ENCODE results near the gene PPM1F. TPM values are rescaled to one million over a fixed set of nuclear protein-coding genes. Genes with fewer than 3 reads are reported as not detected.

PPM1F gene
- total RNA-seq, 2 donors from 2014 or later, result 33.1 TPM

DNA sequence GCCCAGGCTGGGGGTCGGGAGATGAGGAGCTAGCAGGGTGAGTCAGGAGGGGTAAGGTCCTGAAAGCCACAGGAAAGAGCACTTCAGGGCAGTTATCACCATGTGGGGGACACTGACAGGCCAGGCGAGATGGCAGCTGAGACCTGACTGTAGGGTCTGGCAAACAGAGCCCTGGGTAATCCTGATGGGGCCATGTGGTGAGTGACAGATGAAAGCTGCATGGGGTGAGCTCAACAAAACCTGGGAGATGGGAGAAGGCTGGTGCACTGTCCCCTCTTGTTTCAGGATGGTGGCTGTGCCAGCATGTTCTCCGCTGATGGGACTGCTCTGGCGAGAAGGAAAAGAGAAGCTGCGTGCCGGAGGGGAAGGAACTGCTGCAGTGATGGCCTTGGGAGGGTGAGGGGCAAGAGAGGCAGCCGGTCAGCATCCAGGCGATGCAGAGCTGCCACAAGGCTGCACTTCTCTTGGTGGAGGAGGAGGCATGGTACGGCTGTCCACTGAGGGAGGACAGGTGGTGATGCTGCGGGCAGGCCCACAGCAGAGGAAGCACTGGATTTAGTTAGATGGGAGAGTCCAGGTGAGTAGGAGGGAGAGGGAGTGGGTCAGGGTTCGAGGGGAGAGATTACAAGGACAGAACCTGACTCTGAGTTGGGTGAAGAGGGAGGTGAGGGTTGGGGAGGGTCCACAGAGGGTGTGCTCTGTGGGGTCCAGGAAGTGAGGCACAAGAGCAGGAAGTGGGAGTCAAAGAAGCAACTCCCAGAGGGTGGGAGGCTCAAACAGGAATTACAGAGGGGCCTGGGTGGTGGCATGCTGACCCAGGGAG, 26.1 kb upstream of the PPM1F start:
- intact Hi-C loops (cut with DNase I), result no loop called here
- no peak for DNase-seq
- no peak for ATAC-seq

DNA sequence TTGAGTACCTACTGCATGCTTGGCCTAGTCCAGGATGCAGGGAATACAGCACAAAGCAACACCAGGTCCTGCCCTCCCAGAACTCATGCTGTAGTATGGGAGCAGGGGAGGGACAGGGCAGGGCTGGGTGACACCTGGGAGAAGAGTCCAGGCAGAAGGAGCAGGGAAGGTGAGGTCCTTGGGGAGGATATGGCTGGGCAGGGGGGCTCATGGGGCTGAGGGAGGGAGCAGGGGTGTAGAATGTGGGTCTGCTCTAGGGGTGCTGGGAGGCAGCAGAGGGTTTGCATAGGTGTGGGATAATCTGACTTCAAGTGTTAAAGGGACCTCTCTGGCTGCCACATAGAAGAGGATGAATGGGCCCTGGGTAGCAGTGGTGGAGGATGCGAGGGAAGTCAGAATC, 25.2 kb upstream of the PPM1F start:
- intact Hi-C loops (cut with DNase I), result no loop called here
- ATAC-seq (no peak), DNase-seq (no peak)

DNA sequence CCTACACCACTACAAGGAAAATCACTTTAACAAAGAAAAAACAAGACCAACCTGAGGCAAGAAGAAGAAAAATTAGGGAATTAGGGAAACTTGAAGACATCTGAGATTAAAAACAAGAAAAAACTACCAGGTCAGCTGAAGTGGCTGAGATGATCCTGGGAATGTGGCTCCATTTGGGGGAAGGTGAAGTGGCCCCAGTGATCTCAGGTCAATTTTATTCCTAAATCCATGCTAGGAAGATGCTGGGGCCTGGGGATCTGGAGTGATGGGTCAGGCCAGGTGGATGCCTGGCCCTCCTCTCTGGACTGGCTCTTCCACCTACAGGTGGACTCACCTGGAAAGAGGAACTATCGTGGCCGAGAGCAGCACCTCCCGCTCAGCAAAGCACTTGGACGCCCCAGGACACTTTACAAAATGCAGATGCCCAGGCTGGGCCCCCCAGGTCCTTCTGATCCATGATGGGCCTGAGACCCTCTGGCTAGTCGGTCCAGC, 23.3 kb upstream of the PPM1F start:
- intact Hi-C loops (cut with DNase I), result no loop called here
- DNase-seq, result no peak
- no peak for ATAC-seq

- no peak for ATAC-seq
- intact Hi-C loops (cut with DNase I), result no loop called here
- DNase-seq, result no peak
Observed at GRCh38 chr22:21975273-21975672, 22.6 kb upstream of the PPM1F start.

GRCh38 chr22:21974058-21974649, 21.5 kb upstream of the PPM1F start:
- no peak for ATAC-seq
- DNase-seq, result no peak
- intact Hi-C loops (cut with DNase I), result no loop called here

DNA sequence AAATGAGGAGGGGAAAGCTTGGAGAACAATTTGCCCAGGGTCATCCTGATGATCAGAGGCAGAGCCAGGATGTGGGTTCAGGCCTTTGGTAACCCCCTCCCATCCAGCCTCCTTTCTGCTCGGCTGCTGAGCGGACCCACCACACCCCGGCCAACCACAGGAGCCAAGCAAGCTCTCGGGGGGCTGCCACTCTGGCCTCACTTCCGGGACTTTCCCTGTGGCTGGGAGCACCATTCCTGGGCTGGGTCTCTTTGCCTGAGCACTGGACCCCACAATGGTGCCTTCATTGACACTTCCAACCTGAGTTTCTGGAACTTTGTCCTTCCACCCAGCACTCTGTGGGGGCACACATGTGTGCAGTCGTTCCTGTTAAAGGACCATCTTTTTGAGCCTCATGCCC, 20.2 kb upstream of the PPM1F start:
- intact Hi-C loops (cut with DNase I), result no loop called here
- DNase-seq (no peak), ATAC-seq (no peak)

- DNase-seq (no peak), ATAC-seq (peak in 1 of 2 donors; percentile 29)
- intact Hi-C loops (cut with DNase I), result no loop called here
Observed at GRCh38 chr22:21972293-21972779, 19.7 kb upstream of the PPM1F start.

GRCh38 chr22:21971858-21972275, 19.2 kb upstream of the PPM1F start:
- intact Hi-C loops (cut with DNase I), result no loop called here
- ATAC-seq, result no peak
- no peak for DNase-seq

- intact Hi-C loops (cut with DNase I), result no loop called here
- ATAC-seq (no peak), DNase-seq (no peak)
Observed at GRCh38 chr22:21970800-21971617, 18.4 kb upstream of the PPM1F start.

DNA sequence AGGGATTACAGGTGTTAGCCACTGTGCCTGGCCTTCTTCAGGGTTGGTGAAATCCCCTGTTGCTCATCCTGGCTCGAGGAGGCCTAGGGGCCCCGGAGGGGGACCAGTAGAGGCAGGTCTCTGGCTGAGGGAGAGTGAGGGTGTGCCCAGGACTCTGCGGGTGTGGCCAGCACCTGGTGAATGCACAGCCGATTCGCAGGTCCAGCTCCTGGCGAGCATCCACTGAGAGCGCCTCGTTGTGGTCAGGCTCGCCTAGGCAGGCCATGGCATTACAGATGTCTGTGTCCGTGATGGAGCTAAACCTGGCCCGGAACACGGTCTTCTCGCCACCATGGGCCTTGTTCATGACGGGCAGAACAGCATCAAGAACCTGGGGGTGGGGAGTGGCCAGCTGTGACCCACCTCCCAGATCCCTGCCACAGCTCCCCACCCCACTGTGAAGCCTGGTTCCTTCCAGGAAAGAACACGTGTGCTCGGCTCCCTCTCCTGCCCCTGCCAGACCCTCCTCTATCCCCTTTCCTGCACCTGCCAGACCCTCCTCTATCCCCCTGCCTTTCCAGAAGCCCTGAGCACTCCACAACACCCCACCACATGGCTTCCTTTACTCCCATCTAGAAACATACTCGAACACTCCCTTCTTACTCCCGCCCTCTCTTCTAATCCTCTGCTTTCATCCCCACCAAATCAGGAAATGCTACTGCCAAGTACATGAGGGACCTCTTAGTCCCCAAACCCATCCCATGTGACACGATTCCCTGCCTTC, 17.6 kb upstream of the PPM1F start:
- ATAC-seq (no peak), DNase-seq (no peak)
- intact Hi-C loops (cut with DNase I), result no loop called here

GRCh38 chr22:21968452-21969129, 15.9 kb upstream of the PPM1F start:
- ATAC-seq (no peak), DNase-seq (no peak)
- intact Hi-C loops (cut with DNase I), result no loop called here

- no peak for ATAC-seq
- intact Hi-C loops (cut with DNase I), result no loop called here
Observed at GRCh38 chr22:21967693-21968271, 15.1 kb upstream of the PPM1F start.

GRCh38 chr22:21966643-21967516, 14.2 kb upstream of the PPM1F start:
- ATAC-seq, result no peak
- no peak for DNase-seq
- intact Hi-C loops (cut with DNase I), result no loop called here

More at GRCh38 chr22:21967693-21968271, 15.1 kb upstream of the PPM1F start:
- no peak for DNase-seq

- ATAC-seq, result no peak
- intact Hi-C loops (cut with DNase I), result no loop called here
- no peak for DNase-seq
Observed at GRCh38 chr22:21965762-21966288, 13.2 kb upstream of the PPM1F start.

DNA sequence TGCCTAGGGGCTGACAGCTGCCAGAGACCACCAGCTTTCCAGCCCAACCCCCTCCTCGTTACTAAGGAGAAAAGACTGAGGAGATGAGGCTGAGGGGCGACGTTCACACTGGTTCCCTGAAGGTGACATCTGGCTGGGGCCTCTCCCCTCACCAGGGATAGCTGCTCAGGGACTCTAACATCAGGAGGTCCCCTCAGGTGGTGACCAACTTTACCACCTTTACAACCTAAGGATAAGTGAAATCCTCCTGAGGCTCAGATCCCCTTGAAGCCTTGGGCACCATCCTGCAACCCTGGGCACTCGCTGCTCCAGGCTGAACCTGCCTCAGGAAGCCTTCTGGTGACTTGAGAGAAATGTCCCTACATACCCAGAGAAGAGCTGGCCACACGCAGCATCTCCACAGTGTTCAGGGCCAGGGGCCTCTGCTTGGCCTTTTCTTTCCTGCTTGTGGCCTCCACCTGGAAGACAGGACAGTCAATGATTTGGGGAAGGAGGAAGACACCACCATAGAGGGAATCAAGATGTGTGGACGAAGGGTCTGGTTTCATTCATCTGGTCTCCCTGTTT, 12.4 kb upstream of the PPM1F start:
- intact Hi-C loops (cut with DNase I), result no loop called here
- ATAC-seq, result no peak

DNA sequence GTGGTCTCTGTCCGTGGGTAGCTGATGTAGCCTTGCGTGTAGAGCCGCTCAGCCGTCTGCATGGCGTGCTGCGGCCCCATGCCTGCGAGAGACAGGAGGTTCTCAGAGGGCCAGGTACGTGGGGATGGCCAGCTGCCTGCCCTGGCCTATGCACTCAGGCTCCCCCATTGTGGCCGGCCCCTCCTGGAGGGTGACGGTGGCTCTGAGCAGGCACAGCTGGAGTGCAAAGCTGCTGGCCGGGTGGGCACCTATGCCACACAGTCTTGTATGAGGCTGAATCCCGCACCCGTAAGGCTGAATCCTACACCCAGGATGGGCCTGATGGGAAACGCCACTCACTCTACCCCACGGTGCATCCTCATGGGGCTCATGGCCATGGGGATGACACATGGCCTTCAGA, 11.6 kb upstream of the PPM1F start:
- no peak for DNase-seq
- ATAC-seq, result no peak
- intact Hi-C loops (cut with DNase I), result no loop called here

More for the DNA sequence above, 12.4 kb upstream of the PPM1F start:
- no peak for DNase-seq

DNA sequence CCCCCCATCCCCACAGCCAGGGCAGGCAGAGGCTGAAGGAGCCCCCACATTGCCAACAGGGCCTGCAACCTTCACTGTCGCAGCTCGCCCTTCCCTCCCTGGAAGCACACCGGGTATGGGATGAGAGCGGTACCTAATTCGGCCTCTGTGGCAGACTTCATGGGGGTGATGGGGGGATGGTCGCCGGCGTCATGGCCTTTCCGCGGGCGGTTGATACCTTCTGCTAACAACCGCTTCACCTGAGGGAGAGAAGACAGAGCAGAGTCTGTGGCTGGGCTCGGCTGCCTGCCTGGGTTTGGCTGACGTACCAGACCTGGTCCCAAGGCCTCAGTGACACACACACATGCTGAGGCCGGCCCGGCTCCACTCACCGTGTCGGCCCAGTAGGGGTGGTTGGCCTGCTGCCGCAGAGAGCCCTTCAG, 11.2 kb upstream of the PPM1F start:
- ATAC-seq (no peak), DNase-seq (no peak)
- intact Hi-C loops (cut with DNase I), result no loop called here

Data from left cardiac atrium (tissue), 4 donors.